ENCODE results near the gene PAPOLG. TPM values are rescaled to one million over a fixed set of nuclear protein-coding genes. Genes with fewer than 3 reads are reported as not detected.

PAPOLG gene
- total RNA-seq, 2 donors from 2014 or later: 23.2 to 34.1 TPM

DNA sequence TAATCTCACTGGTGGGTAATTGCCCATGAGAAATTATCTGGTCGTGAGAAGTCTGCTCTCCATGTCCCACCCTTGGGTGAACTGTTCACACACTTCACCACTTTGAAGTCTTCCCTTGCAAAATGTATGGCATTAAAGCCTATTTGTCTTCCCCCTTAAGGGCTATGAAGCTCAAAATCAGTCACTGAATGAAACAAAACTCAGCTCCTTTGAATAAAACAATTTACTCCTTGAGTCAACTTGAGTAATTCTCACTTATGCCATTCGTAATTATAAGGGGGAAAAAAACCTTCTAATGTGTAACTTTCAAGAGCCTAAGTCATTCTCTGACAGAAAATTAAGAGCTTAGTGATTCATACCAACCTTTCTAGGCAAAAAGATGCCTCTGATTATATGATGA, 76.6 kb downstream of the PAPOLG start:
- H3K4me1 ChIP-seq (ENCODE audit: control insufficient read depth, insufficient read depth, low read length): no peaks in the 10 kb centered on the region

GRCh38 chr2:60834270-60834717, 78.2 kb downstream of the PAPOLG start:
- Mint-ChIP-seq H3K4me1 (no peaks in the 10 kb centered on the region), H3K27me3 (ENCODE audit: insufficient read depth) (peaks cover 50% of the 10 kb centered on the region), H3K36me3 (ENCODE audit: low read depth) (no peaks in the 10 kb centered on the region), H3K4me3 (no peak overlapping the region), H3K27ac (no peak overlapping the region), H3K9me3 (no peaks in the 10 kb centered on the region)
- peaks cover 15% of the 10 kb centered on the region for H3K27me3 ChIP-seq (ENCODE audit: control insufficient read depth, insufficient read depth, low read length, poor library complexity, severe bottlenecking)
- H3K4me1 ChIP-seq (ENCODE audit: control insufficient read depth, insufficient read depth, low read length): no peaks in the 10 kb centered on the region
- TF ChIP-seq CTCF (conservative IDR thresholded peaks at IDR 0.05): no peak
- 78% methylated on average over 2 of the region's 2 CpGs; no CpG with 5 or more reads in 1 of the 2 experiments for WGBS, 2 experiments (ENCODE audit: insufficient coverage in 1 of 2, insufficient read length in 1 of 2)
- no peaks in the 10 kb centered on the region for H3K36me3 ChIP-seq (ENCODE audit: control insufficient read depth, insufficient read depth, low read length)
- H3K27ac ChIP-seq (ENCODE audit: low read depth, low read length): no peak overlapping the region
- DNase-seq: no peak
- no peaks in the 10 kb centered on the region for H3K9me3 ChIP-seq (ENCODE audit: control insufficient read depth, low read length)
- no peak overlapping the region for H3K9ac ChIP-seq (ENCODE audit: extremely low read depth, low read length, poor library complexity, severe bottlenecking)
- no peak overlapping the region for H3K4me3 ChIP-seq (ENCODE audit: low read length)

More for the DNA sequence above, 76.6 kb downstream of the PAPOLG start:
- Histone ChIP-seq H3K9ac (ENCODE audit: extremely low read depth, low read length, poor library complexity, severe bottlenecking) (no peak overlapping the region), H3K9me3 (ENCODE audit: control insufficient read depth, low read length) (no peaks in the 10 kb centered on the region), H3K36me3 (ENCODE audit: control insufficient read depth, insufficient read depth, low read length) (no peaks in the 10 kb centered on the region), H3K4me3 (ENCODE audit: low read length) (no peak overlapping the region), H3K27ac (ENCODE audit: low read depth, low read length) (no peak overlapping the region), H3K27me3 (ENCODE audit: control insufficient read depth, insufficient read depth, low read length, poor library complexity, severe bottlenecking) (peaks cover 15% of the 10 kb centered on the region)
- H3K4me1 Mint-ChIP-seq: no peaks in the 10 kb centered on the region
- no peak for TF ChIP-seq CTCF (conservative IDR thresholded peaks at IDR 0.05)
- WGBS, 2 experiments (ENCODE audit: insufficient coverage in 1 of 2, insufficient read length in 1 of 2): 72 to 78% methylated on average over 2 of the region's 2 CpGs
- H3K27ac Mint-ChIP-seq: no peak overlapping the region
- H3K9me3 Mint-ChIP-seq: no peaks in the 10 kb centered on the region
- H3K4me3 Mint-ChIP-seq: no peak overlapping the region
- DNase-seq: no peak
- no peaks in the 10 kb centered on the region for H3K36me3 Mint-ChIP-seq (ENCODE audit: low read depth)
- H3K27me3 Mint-ChIP-seq (ENCODE audit: insufficient read depth): peaks cover 35% of the 10 kb centered on the region

DNA sequence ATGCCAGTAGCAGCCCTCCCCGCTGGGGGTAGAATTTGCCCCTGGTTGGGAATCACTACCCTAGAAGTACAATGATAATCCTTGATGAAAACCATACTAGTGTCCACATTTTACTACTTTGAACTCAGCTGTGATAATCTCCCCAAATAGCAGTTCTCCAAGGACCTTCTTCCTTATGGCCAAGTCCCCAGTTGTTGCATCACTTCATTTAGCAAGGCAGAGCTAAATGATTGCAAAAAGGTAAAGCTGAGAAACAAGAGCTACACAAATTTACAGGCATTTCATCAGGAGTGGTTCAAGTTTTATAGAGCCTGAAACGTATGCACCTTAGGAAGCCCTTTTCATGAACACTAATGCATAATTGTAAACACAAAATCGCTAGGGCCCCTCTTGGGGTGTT, 80.4 kb downstream of the PAPOLG start:
- Histone ChIP-seq H3K9ac (ENCODE audit: extremely low read depth, low read length, poor library complexity, severe bottlenecking) (no peak overlapping the region), H3K9me3 (ENCODE audit: control insufficient read depth, low read length) (no peaks in the 10 kb centered on the region)
- H3K4me1 Mint-ChIP-seq: no peaks in the 10 kb centered on the region

More for the DNA sequence above, 80.4 kb downstream of the PAPOLG start:
- H3K4me1 ChIP-seq (ENCODE audit: control insufficient read depth, insufficient read depth, low read length): no peaks in the 10 kb centered on the region
- Mint-ChIP-seq H3K9me3 (no peaks in the 10 kb centered on the region), H3K36me3 (ENCODE audit: low read depth) (no peaks in the 10 kb centered on the region), H3K4me3 (no peak overlapping the region), H3K27ac (no peak overlapping the region), H3K27me3 (ENCODE audit: insufficient read depth) (peaks cover 57% of the 10 kb centered on the region)
- no peak overlapping the region for H3K27ac ChIP-seq (ENCODE audit: low read depth, low read length)
- no peak for DNase-seq
- 85 to 90% methylated on average over 2 to 3 of the region's 3 CpGs for WGBS, 2 experiments (ENCODE audit: insufficient coverage in 1 of 2, insufficient read length in 1 of 2)
- H3K27me3 ChIP-seq (ENCODE audit: control insufficient read depth, insufficient read depth, low read length, poor library complexity, severe bottlenecking): peaks cover 15% of the 10 kb centered on the region
- no peaks in the 10 kb centered on the region for H3K36me3 ChIP-seq (ENCODE audit: control insufficient read depth, insufficient read depth, low read length)
- H3K4me3 ChIP-seq (ENCODE audit: low read length): no peak overlapping the region
- TF ChIP-seq CTCF (conservative IDR thresholded peaks at IDR 0.05): no peak
